Ovary (tissue), 3 donors: ENCODE data around the gene TRPM2.

ENCODE experiments used
- EP300 ChIP-seq: sonication (generic); formaldehyde crosslinking; IDR thresholded peaks from one replicate; pipeline ENCODE4 v1.6.1; 2017; ENCODE audit warnings: antibody characterized with exemption
- POLR2A ChIP-seq: fragments of 450-650 bp; IDR thresholded peaks from one replicate; pipeline ENCODE4 v1.6.1; 2017; ENCODE audit warnings: antibody characterized with exemption, mild to moderate bottlenecking, moderate library complexity
- TF ChIP-seq, protein P1 (sequence below), 3 donors: fragments of 450-650 bp in 2 of 3; fragments of 200-600 bp in 1 of 3; IDR thresholded peaks; one replicate each; pipeline versions ENCODE4 v1.5.1 to v1.8.0; 2016 to 2022; ENCODE audit warnings: antibody characterized with exemption in 3 of 3, mild to moderate bottlenecking in 1 of 3
- donor health status: DM: no; HTN: no; CAD: no.

DNA sequence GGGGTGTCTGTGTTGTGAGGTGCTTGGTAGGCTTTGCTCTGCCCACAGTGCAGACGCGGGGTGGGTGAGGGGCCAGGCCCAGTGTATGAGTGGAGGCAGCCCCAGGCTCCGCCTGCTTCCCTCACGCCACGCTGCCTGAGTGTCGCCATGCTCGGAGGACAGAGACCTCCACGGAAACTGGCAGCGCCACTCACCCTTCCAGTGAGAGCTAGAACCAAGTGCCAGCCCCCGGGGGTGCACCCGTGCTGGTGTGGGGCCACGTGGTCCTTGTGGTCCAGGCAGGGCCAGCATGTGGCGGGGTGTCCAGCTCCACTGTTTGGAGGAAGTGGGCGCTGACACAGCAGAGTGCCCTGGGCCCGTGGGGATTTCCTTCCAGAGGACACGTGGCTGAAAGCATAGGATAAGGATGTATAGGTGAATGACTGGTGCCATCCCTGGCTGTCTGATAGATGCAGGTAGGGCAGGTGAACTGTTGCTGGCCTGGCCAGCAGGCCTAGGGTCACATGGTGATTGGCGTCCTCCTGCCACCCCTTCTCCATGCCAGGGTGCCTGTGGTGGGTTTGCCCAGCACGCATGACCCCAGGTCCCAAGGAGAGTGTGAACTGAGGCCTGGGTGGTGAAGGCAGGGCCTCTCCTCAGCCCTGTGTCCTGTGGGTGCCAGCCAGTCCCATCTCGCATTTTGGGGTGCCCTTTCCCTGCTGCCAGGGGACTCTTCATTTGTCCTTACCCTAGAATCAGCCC, 105.7 kb downstream of the TRPM2 start:
- TF ChIP-seq, protein P1, sequence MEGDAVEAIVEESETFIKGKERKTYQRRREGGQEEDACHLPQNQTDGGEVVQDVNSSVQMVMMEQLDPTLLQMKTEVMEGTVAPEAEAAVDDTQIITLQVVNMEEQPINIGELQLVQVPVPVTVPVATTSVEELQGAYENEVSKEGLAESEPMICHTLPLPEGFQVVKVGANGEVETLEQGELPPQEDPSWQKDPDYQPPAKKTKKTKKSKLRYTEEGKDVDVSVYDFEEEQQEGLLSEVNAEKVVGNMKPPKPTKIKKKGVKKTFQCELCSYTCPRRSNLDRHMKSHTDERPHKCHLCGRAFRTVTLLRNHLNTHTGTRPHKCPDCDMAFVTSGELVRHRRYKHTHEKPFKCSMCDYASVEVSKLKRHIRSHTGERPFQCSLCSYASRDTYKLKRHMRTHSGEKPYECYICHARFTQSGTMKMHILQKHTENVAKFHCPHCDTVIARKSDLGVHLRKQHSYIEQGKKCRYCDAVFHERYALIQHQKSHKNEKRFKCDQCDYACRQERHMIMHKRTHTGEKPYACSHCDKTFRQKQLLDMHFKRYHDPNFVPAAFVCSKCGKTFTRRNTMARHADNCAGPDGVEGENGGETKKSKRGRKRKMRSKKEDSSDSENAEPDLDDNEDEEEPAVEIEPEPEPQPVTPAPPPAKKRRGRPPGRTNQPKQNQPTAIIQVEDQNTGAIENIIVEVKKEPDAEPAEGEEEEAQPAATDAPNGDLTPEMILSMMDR (IDR thresholded peaks at IDR 0.05): no peak
- TF ChIP-seq POLR2A (no peak), EP300 (no peak)
